Suprapubic skin (tissue), 4 donors: ENCODE measurements around the gene FCGBP. TPM values are rescaled to one million over a fixed set of nuclear protein-coding genes. Genes with fewer than 3 reads are reported as not detected.

Experiments
- DNase-seq, 2 donors: peaks; one replicate each; pipeline ENCODE4 v3.0.0-alpha.2; 2019; ENCODE audit warnings: low spot score in 2 of 2
- H3K27ac ChIP-seq: fragments of 200-600 bp; sonication (generic); one replicate; pipeline ENCODE4 v1.5.1; 2019
- H3K27me3 ChIP-seq: fragments of 200-600 bp; sonication (generic); one replicate; pipeline ENCODE4 v1.5.1; 2019
- H3K36me3 ChIP-seq: fragments of 200-600 bp; sonication (generic); one replicate; pipeline ENCODE4 v1.5.1; 2019
- H3K4me1 ChIP-seq: fragments of 200-600 bp; sonication (generic); one replicate; pipeline ENCODE4 v1.5.1; 2019
- H3K4me3 ChIP-seq: fragments of 200-600 bp; sonication (generic); one replicate; pipeline ENCODE4 v1.5.1; 2019; ENCODE audit warnings: mild to moderate bottlenecking
- H3K9me3 ChIP-seq: fragments of 200-600 bp; sonication (generic); one replicate; pipeline ENCODE4 v1.5.1; 2019
- EP300 ChIP-seq: sonication (generic); formaldehyde crosslinking; IDR thresholded peaks from one replicate; pipeline ENCODE4 v1.6.1; 2017; ENCODE audit warnings: antibody characterized with exemption
- POLR2A ChIP-seq, 2 donors: fragments of 450-650 bp; IDR thresholded peaks; one replicate each; pipeline ENCODE4 v1.6.1; 2017; ENCODE audit warnings: antibody characterized with exemption in 2 of 2, mild to moderate bottlenecking in 2 of 2, moderate library complexity in 2 of 2
- POLR2AphosphoS5 ChIP-seq, 3 donors: sonication (generic); formaldehyde crosslinking; IDR thresholded peaks; one replicate each; pipeline ENCODE4 v1.6.1; 2017; ENCODE audit warnings: antibody characterized with exemption in 3 of 3
- WGBS: methylation state at CpG from one replicate; pipeline ENCODE4 v1.1.5; 2018; 5-methylcytosine and 5-hydroxymethylcytosine counted together
- total RNA-seq, 4 donors: library from RNA; depleted of rRNA; stranded (reverse); fragments of >200 nt; gene quantifications; one replicate each; pipeline ENCODE4 v1.1.0, GENCODE V29; 2016
- TF ChIP-seq, protein P1 (sequence below), 2 donors: fragments of 200-600 bp in 1 of 2; fragments of 450-650 bp in 1 of 2; sonication (generic) in 1 of 2; IDR thresholded peaks; one replicate each; pipeline ENCODE4 v1.5.1; 2016 to 2019; ENCODE audit warnings: antibody characterized with exemption in 2 of 2, mild to moderate bottlenecking in 1 of 2, moderate library complexity in 1 of 2

The FCGBP gene
- total RNA-seq, 4 donors from 2014 or later = 114 to 314 (median 246) TPM

DNA sequence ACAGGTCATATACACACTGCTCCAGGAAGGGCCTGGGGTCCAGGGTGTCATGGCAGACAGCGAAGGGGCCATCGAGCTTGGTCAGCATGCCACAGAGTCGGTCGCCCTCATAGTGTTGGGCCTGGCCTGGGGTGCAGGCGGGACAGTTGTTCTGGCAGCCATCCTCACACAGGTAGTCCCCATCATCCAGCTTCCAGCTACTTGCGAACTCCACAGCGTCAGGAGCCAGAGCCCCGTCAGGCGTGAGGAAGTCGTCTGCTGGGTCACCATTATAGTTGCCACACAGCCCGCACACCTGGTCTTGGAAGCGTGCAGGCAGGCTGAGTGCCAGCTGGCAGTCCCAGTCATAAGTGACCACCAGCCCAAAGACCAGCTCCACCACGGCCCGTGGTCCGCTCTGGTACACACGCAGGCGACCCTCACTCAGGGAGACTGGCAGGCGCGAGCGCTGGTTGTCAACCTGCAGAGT lies 16.2 kb downstream of the FCGBP start:
- Histone ChIP-seq H3K4me1 (no peaks in the 10 kb centered on the region), H3K36me3 (no peaks in the 10 kb centered on the region), H3K4me3 (no peak overlapping the region), H3K27ac (no peak overlapping the region), H3K27me3 (peaks cover 35% of the 10 kb centered on the region), H3K9me3 (no peaks in the 10 kb centered on the region)
- 97% methylated on average over 3 of the region's 20 CpGs for WGBS
- no peak for DNase-seq
- TF ChIP-seq, protein P1, sequence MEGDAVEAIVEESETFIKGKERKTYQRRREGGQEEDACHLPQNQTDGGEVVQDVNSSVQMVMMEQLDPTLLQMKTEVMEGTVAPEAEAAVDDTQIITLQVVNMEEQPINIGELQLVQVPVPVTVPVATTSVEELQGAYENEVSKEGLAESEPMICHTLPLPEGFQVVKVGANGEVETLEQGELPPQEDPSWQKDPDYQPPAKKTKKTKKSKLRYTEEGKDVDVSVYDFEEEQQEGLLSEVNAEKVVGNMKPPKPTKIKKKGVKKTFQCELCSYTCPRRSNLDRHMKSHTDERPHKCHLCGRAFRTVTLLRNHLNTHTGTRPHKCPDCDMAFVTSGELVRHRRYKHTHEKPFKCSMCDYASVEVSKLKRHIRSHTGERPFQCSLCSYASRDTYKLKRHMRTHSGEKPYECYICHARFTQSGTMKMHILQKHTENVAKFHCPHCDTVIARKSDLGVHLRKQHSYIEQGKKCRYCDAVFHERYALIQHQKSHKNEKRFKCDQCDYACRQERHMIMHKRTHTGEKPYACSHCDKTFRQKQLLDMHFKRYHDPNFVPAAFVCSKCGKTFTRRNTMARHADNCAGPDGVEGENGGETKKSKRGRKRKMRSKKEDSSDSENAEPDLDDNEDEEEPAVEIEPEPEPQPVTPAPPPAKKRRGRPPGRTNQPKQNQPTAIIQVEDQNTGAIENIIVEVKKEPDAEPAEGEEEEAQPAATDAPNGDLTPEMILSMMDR (IDR thresholded peaks at IDR 0.05) = no peak
- TF ChIP-seq EP300 (no peak), POLR2AphosphoS5 (IDR thresholded peaks at IDR 0.05) (no peak), POLR2A (IDR thresholded peaks at IDR 0.05) (no peak)

- 86% methylated on average over 9 of the region's 9 CpGs for WGBS
Observed at GRCh38 chr19:39917561-39918182, 16.8 kb downstream of the FCGBP start.

DNA sequence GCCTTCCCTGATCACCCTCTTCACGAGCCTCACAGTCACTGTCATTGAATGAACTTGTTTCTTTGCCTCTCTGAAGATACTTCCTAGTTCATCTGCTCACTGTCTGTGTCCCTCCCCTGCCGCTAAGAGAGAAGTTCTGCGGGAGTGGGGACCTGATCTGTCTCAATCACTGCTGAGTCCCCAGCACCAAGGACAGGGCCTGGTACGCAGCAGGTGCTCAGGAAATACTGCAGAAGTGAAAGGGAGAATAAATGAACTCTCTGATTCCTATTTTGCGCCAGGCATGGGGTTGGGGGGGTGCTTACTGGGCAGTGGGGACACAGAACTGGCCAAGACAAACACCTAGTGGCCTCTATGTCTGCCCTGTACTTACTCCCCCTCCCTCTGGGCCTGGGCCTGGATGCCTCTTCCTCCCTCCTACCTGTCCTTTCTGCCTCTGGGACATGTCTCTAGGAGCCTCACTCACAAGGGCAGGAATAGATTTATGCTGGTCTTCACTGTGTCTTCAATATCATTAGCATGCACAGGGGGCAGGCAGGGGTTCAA lies 17.5 kb downstream of the FCGBP start:
- TF ChIP-seq EP300 = no peak
- no peak for TF ChIP-seq POLR2AphosphoS5 (IDR thresholded peaks at IDR 0.05)
- no peak for TF ChIP-seq POLR2A (IDR thresholded peaks at IDR 0.05)
- DNase-seq = peak in 1 of 2 donors; percentile 35
- WGBS = 76% methylated on average over 5 of the region's 5 CpGs

More at GRCh38 chr19:39917561-39918182, 16.8 kb downstream of the FCGBP start:
- Histone ChIP-seq H3K36me3 (no peaks in the 10 kb centered on the region), H3K4me3 (no peak overlapping the region), H3K27me3 (peaks cover 35% of the 10 kb centered on the region), H3K4me1 (no peaks in the 10 kb centered on the region), H3K27ac (no peak overlapping the region), H3K9me3 (no peaks in the 10 kb centered on the region)
- no peak for DNase-seq
- TF ChIP-seq, protein P1 (IDR thresholded peaks at IDR 0.05) = no peak
- TF ChIP-seq POLR2A (IDR thresholded peaks at IDR 0.05) (no peak), EP300 (no peak), POLR2AphosphoS5 (IDR thresholded peaks at IDR 0.05) (no peak)

DNA sequence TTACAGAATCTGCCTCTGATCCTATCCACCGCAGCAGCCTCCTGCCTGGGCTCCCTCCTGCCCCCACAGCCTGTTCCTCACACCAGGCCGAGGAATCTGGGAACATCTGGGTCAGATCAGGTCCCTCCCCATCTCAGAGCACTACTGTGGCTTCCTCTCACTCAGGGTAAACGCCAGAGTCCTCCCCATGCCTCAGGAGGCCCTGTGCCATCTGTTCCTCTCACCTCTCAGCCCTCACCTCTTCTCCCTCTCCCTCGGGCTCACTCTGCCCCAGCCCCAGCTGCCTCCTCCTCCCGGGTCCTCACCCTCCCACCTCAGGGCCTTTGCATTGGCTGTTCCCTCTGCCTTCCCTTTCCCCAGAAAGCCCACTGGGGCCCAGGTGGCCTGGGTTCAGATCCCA lies 18.2 kb downstream of the FCGBP start:
- Histone ChIP-seq H3K27ac (no peak overlapping the region), H3K27me3 (peaks cover 35% of the 10 kb centered on the region), H3K4me3 (no peak overlapping the region), H3K36me3 (no peaks in the 10 kb centered on the region), H3K9me3 (no peaks in the 10 kb centered on the region), H3K4me1 (no peaks in the 10 kb centered on the region)
- no peak for TF ChIP-seq POLR2A (IDR thresholded peaks at IDR 0.05)
- TF ChIP-seq POLR2AphosphoS5 (IDR thresholded peaks at IDR 0.05) = no peak
- 53% methylated on average over 5 of the region's 5 CpGs for WGBS
- DNase-seq = peak in 1 of 2 donors; percentile 35

More for the DNA sequence above, 17.5 kb downstream of the FCGBP start:
- Histone ChIP-seq H3K27me3 (peaks cover 35% of the 10 kb centered on the region), H3K4me3 (no peak overlapping the region), H3K36me3 (no peaks in the 10 kb centered on the region), H3K4me1 (no peaks in the 10 kb centered on the region), H3K9me3 (no peaks in the 10 kb centered on the region), H3K27ac (no peak overlapping the region)

DNA sequence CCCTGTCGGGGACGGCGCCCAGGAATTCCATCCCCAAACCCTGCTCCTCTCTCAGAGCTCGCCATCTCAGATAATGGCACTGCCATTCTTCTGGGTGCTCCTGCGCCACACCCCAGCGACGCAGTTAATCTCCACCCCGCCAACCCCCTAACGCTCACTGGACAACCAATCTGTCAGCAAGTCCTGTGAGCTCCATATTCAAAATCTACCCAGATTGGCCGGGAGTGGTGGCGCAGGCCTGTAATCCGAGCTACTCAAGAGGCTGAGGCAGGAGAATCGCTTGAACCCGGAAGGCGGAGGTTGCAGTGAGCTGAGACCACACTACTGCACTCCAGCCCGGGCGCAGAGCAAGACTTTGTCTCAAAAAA lies 18.6 kb downstream of the FCGBP start:
- DNase-seq = peak in 1 of 2 donors; percentile 32

More for the DNA sequence above, 18.6 kb downstream of the FCGBP start:
- peaks cover 35% of the 10 kb centered on the region for H3K27me3 ChIP-seq
- no peaks in the 10 kb centered on the region for H3K9me3 ChIP-seq
- H3K4me1 ChIP-seq = no peaks in the 10 kb centered on the region
- H3K36me3 ChIP-seq = no peaks in the 10 kb centered on the region
- no peak overlapping the region for H3K4me3 ChIP-seq
- 89% methylated on average over 14 of the region's 17 CpGs for WGBS
- TF ChIP-seq EP300 = no peak
- no peak for TF ChIP-seq POLR2A (IDR thresholded peaks at IDR 0.05)
- TF ChIP-seq, protein P1 (IDR thresholded peaks at IDR 0.05) = no peak
- TF ChIP-seq POLR2AphosphoS5 (IDR thresholded peaks at IDR 0.05) = no peak
- no peak overlapping the region for H3K27ac ChIP-seq
